Coronary artery (tissue), 2 donors: Measurements from ENCODE around the gene BLOC1S4.

ENCODE experiments used
- DNase-seq: peaks from one replicate; pipeline ENCODE4 v3.0.0-alpha.2; 2017; ENCODE audit warnings: low spot score
- H3K27ac ChIP-seq, 2 donors: fragments of 200-600 bp; sonication (generic); one replicate each; pipeline ENCODE4 v1.5.1; 2016 to 2019
- H3K4me3 ChIP-seq: fragments of 200-600 bp; sonication (generic); 2 replicates; pipeline ENCODE4 v1.5.1; 2016; ENCODE audit warnings: mild to moderate bottlenecking, moderate library complexity
- TF ChIP-seq, protein P1 (sequence below): fragments of 200-600 bp; sonication (generic); IDR thresholded peaks from one replicate; pipeline ENCODE4 v1.5.1; 2019; ENCODE audit warnings: antibody characterized with exemption

The BLOC1S4 gene

GRCh38 chr4:6693231-6694176 is 22.5 kb upstream of the BLOC1S4 start, which contains the start of gene S100P:
Gene S100P, plus strand, starts transcription at chr4:6693878. Its CDS starts 55 bp downstream, at chr4:6693933.
- no peak within 1 kb of the TSS for H3K4me3 ChIP-seq
- no peak within 1 kb of the TSS for H3K27ac ChIP-seq
- no peak for DNase-seq
- TF ChIP-seq, protein P1, sequence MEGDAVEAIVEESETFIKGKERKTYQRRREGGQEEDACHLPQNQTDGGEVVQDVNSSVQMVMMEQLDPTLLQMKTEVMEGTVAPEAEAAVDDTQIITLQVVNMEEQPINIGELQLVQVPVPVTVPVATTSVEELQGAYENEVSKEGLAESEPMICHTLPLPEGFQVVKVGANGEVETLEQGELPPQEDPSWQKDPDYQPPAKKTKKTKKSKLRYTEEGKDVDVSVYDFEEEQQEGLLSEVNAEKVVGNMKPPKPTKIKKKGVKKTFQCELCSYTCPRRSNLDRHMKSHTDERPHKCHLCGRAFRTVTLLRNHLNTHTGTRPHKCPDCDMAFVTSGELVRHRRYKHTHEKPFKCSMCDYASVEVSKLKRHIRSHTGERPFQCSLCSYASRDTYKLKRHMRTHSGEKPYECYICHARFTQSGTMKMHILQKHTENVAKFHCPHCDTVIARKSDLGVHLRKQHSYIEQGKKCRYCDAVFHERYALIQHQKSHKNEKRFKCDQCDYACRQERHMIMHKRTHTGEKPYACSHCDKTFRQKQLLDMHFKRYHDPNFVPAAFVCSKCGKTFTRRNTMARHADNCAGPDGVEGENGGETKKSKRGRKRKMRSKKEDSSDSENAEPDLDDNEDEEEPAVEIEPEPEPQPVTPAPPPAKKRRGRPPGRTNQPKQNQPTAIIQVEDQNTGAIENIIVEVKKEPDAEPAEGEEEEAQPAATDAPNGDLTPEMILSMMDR, result no peak

- Histone ChIP-seq H3K27ac (no peak overlapping the region), H3K4me3 (no peak overlapping the region)
- TF ChIP-seq, protein P1, result no peak
- DNase-seq, result no peak
Observed at GRCh38 chr4:6694177-6694901, 21.6 kb upstream of the BLOC1S4 start.

DNA sequence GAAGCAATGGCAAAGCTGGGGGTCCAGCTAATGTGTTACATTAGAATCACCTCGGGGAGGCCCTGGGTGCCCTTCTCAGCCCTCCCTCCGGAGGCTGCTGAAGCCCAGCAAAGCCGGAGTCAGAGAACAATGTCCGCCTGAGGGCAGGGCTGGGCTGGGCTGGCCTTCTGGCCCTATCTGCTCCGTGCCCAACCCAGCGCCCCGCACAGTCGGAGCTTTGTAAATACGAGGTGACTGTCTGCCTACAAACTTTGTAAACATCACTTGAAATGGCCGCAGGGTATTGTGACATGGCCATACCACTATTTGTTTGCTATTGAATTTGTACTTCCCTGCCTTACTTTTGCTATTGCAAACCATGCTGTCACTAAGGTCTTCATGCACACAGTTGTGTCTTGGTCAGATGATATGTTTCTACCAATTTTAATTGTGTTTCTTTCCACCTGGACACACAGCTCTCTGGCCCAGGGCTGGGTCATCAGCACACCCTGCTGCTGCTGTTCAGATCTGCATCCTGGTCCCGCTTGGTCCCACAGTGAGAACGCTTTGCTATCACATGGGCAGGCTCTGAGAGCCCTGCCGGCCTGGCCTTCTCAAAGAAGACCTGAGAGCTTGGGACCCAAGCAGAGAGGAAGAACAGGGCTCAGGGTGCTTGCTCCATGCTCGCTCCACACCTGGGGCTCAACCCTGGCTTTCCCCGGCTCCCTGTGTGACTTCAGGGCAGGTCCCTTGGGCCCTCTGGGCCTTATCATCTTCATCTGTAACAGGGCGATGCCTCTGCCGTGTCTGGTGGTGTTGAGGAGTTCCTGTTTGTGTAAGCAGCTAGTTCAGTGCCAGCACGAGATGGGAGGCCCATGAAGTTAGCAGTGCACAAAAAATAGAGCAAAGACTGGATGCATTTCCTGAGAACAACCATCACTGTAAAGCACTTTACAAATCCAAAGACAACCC is 20.0 kb upstream of the BLOC1S4 start:
- DNase-seq, result no peak
- TF ChIP-seq, protein P1, result no peak
- Histone ChIP-seq H3K4me3 (no peak overlapping the region), H3K27ac (peak overlapping the region in 1 of 2 donors; percentile 36)

DNA sequence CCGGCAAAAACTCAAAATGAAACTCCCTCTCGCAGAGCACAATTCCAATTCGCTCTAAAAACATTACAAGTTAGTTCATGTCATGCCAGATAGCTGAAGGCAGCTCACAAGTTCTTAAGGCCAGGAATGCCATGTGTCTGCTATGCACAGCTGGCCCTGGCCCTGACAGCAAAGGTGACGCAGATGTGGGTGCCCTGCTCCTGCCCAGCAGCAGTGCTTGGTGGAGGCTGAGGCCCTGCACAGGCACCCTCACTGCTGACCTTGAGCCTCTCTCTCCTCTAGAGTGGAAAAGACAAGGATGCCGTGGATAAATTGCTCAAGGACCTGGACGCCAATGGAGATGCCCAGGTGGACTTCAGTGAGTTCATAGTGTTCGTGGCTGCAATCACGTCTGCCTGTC is 19.4 kb upstream of the BLOC1S4 start:
- Histone ChIP-seq H3K4me3 (no peak overlapping the region), H3K27ac (peak overlapping the region in 1 of 2 donors; percentile 36)
- no peak for DNase-seq
- TF ChIP-seq, protein P1, result no peak

GRCh38 chr4:6697131-6697530 is 18.8 kb upstream of the BLOC1S4 start:
- Histone ChIP-seq H3K27ac (no peak overlapping the region), H3K4me3 (no peak overlapping the region)
- TF ChIP-seq, protein P1, result no peak
- no peak for DNase-seq

GRCh38 chr4:6699388-6699787 is 16.6 kb upstream of the BLOC1S4 start:
- Histone ChIP-seq H3K27ac (no peak overlapping the region), H3K4me3 (no peak overlapping the region)
- TF ChIP-seq, protein P1, result no peak
- no peak for DNase-seq
